Endodermal cell (in vitro differentiated cells): ENCODE measurements around the gene OVOL2. TPM values are rescaled to one million over a fixed set of nuclear protein-coding genes. Genes with fewer than 3 reads are reported as not detected.
A peak's percentile ranks its signal among the peaks of the same experiment; 100 is the strongest.
"Not testable (repeated sequence)": the region's sequence is repeated elsewhere in the genome, so short reads cannot be mapped to it uniquely, and the experiment has no call there.

Experiments
- DNase-seq: peaks from one replicate; pipeline ENCODE4 v3.0.0-alpha.2; 2017
- H3K27ac ChIP-seq: 2 replicates; pipeline ENCODE4 v1.5.1; 2013; ENCODE audit warnings: mild to moderate bottlenecking, low read depth, low read length, moderate library complexity
- H3K27me3 ChIP-seq: 2 replicates; pipeline ENCODE4 v1.6.1; 2013; ENCODE audit warnings: mild to moderate bottlenecking, low read length, moderate library complexity; ENCODE audit not compliant: insufficient read depth, control insufficient read depth, poor library complexity, severe bottlenecking
- H3K36me3 ChIP-seq: 2 replicates; pipeline ENCODE4 v1.7.0; 2013; ENCODE audit warnings: mild to moderate bottlenecking, low read length, moderate library complexity; ENCODE audit not compliant: control insufficient read depth, insufficient read depth
- H3K4me1 ChIP-seq: one replicate; pipeline ENCODE4 v1.7.0; 2013; ENCODE audit warnings: low read length; ENCODE audit not compliant: control insufficient read depth, insufficient read depth
- H3K4me3 ChIP-seq: 2 replicates; pipeline ENCODE4 v1.5.1; 2013; ENCODE audit warnings: mild to moderate bottlenecking, low read length, moderate library complexity
- H3K9ac ChIP-seq: 2 replicates; pipeline ENCODE4 v1.6.1; 2013; ENCODE audit warnings: mild to moderate bottlenecking, low read length, moderate library complexity; ENCODE audit not compliant: poor library complexity, severe bottlenecking; ENCODE audit errors: extremely low read depth
- H3K9me3 ChIP-seq: 2 replicates; pipeline ENCODE4 v1.6.1; 2013; ENCODE audit warnings: mild to moderate bottlenecking, low read length, moderate library complexity; ENCODE audit not compliant: control insufficient read depth
- H3K27ac Mint-ChIP-seq: 2 replicates; pipeline ENCODE4 v1.8.0; 2020; ENCODE audit warnings: mixed read lengths
- H3K27me3 Mint-ChIP-seq: 2 replicates; pipeline ENCODE4 v1.8.0; 2021; ENCODE audit warnings: mild to moderate bottlenecking, mixed read lengths; ENCODE audit not compliant: insufficient read depth
- H3K36me3 Mint-ChIP-seq: 2 replicates; pipeline ENCODE4 v1.8.0; 2020; ENCODE audit warnings: low read depth, mixed read lengths
- H3K4me1 Mint-ChIP-seq: 2 replicates; pipeline ENCODE4 v1.8.0; 2020; ENCODE audit warnings: mixed read lengths
- H3K4me3 Mint-ChIP-seq: 2 replicates; pipeline ENCODE4 v1.8.0; 2020; ENCODE audit warnings: mild to moderate bottlenecking, moderate library complexity, mixed read lengths
- H3K9me3 Mint-ChIP-seq: 2 replicates; pipeline ENCODE4 v1.8.0; 2020; ENCODE audit warnings: mild to moderate bottlenecking, mixed read lengths
- WGBS, 2 experiments: methylation state at CpG; one replicate each; pipeline versions ENCODE4 v1.1.5 to v1.1.7; 2013; ENCODE audit warnings: missing lambda C conversion rate in 2 of 2, mixed read lengths in 1 of 2; ENCODE audit not compliant: insufficient coverage in 1 of 2, insufficient read length in 1 of 2; 5-methylcytosine and 5-hydroxymethylcytosine counted together
- long read RNA-seq, 4 experiments: library from polyadenylated mRNA in 2 of 4; library from RNA in 1 of 4; library from capped mRNA in 1 of 4; stranded (forward) in 3 of 4; unstranded in 1 of 4; transcript quantifications; one replicate each; pipeline ENCODE4 v2.0.0, GENCODE V29; 2020 to 2021; ENCODE audit warnings: inconsistent platforms in 1 of 4
- polyA plus RNA-seq, 2 experiments: library from polyadenylated mRNA; stranded (reverse); fragments of 50-300 nt; gene quantifications; one replicate each; pipeline ENCODE4 v1.2.3, GENCODE V29; 2013
- total RNA-seq, 2 donors: library from RNA; stranded (reverse); fragmentation: NEBNext Ultra II Directional in 1 of 2; extraction: Animal tissue kit (Norgen Biotek cat#: 25700) in 1 of 2; gene quantifications; 2 replicates in 1 of 2; 3 replicates in 1 of 2; pipeline ENCODE4 v1.2.1, GENCODE V29; 2021
- TF ChIP-seq, protein P1 (sequence below): fragments of 200-600 bp; sonication (generic); conservative IDR thresholded peaks from 2 replicates; pipeline ENCODE4 v1.5.0; 2021; ENCODE audit warnings: antibody characterized with exemption, mild to moderate bottlenecking

The OVOL2 gene
- 10 to 100 TPM; 15.3 to 17.0 TPM for total RNA-seq
- polyA plus RNA-seq (2013, experiment 1 of 2), result 0.96 TPM
- polyA plus RNA-seq (2013, experiment 2 of 2), result 1.2 TPM
- long read RNA-seq, experiment 1, transcript OVOL2-201 (4 exons, 1,555 nt), result major isoform, 5 of 8 reads
- long read RNA-seq, experiment 1, partial matches to known transcripts, result 0 of 8 reads
- long read RNA-seq, experiment 1, other reads (novel, unspliced or antisense), result 2 of 8 reads
- long read RNA-seq, experiment 2, transcript OVOL2-201 (4 exons, 1,555 nt), result major isoform, 5 of 11 reads
- long read RNA-seq, experiment 2, partial matches to known transcripts, result 5 of 11 reads
- long read RNA-seq, experiment 2, other reads (novel, unspliced or antisense), result 1 of 11 reads
- long read RNA-seq, experiment 3, transcript OVOL2-201 (4 exons, 1,555 nt), result major isoform, 6 of 20 reads
- long read RNA-seq, experiment 3, partial matches to known transcripts, result 5 of 20 reads
- long read RNA-seq, experiment 3, other reads (novel, unspliced or antisense), result 5 of 20 reads
- long read RNA-seq, experiment 4, partial matches to known transcripts, result 1 of 1 reads
- long read RNA-seq, experiment 4, other reads (novel, unspliced or antisense), result 0 of 1 reads

DNA sequence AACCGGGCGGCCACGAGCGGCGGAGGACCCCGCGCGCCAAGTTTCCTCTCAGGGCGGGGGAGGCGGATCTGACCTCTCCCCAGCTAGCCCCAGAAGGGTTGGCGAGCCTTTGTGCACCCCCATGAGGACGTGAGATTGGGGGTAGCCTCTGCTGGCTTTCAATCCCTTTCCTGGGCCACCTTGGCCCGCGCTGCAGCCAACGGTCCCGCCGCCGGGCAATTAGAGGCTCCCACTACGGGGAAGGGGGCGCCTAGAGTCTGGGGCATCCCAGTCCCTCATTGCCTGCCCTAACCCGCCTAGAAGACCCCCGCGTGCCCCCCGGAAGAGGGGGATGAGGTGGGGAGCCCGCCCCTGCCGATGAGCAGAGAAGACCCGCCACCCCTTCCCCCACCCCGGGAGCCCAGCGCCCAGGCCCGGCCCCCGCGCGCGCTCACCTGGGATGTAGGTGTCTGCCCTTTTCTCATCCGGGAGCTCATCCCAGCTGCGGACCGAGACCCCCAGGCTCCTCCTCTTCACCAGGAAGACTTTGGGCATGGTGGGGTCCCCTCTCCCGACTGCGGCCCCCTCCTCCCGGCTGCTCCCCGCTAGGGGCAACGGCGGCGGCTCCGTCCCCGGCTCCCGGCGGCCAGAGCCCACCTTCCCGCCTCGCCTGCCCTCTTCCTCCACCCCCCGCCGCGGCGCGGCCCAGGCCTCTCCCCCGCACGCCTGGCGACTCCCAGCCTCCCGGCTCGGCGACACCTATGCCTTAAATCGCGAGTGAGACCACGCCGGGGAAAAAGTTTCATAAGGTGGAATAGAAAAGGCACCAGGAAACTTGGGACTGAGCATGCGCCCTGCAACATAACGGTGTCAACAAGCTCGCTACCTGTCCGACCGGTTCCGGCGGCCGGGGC, at the start of gene OVOL2:
OVOL2 (minus strand) TSS at position 816 of the 893 bp plus-strand sequence; CDS start at position 534, 282 bp downstream.
- Histone ChIP-seq H3K4me1 (peaks cover 4% of the 10 kb centered on the region), H3K27me3 (peaks cover 75% of the 10 kb centered on the region), H3K27ac (no peak within 1 kb of the TSS), H3K9ac (no peak within 1 kb of the TSS), H3K9me3 (no peaks in the 10 kb centered on the region), H3K36me3 (no peaks in the 10 kb centered on the region), H3K4me3 (peak within 1 kb of the TSS; percentile 79)
- Mint-ChIP-seq H3K4me1 (peaks cover 24% of the 10 kb centered on the region), H3K4me3 (peak within 1 kb of the TSS; percentile 61), H3K27ac (peak within 1 kb of the TSS; percentile 29), H3K9me3 (no peaks in the 10 kb centered on the region), H3K36me3 (peaks cover 9% of the 10 kb centered on the region), H3K27me3 (peaks cover 35% of the 10 kb centered on the region)
- DNase-seq, result peak; percentile 94
- TF ChIP-seq, protein P1, sequence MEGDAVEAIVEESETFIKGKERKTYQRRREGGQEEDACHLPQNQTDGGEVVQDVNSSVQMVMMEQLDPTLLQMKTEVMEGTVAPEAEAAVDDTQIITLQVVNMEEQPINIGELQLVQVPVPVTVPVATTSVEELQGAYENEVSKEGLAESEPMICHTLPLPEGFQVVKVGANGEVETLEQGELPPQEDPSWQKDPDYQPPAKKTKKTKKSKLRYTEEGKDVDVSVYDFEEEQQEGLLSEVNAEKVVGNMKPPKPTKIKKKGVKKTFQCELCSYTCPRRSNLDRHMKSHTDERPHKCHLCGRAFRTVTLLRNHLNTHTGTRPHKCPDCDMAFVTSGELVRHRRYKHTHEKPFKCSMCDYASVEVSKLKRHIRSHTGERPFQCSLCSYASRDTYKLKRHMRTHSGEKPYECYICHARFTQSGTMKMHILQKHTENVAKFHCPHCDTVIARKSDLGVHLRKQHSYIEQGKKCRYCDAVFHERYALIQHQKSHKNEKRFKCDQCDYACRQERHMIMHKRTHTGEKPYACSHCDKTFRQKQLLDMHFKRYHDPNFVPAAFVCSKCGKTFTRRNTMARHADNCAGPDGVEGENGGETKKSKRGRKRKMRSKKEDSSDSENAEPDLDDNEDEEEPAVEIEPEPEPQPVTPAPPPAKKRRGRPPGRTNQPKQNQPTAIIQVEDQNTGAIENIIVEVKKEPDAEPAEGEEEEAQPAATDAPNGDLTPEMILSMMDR, result no peak
- 0 to 1% methylated on average over 13 to 70 of the region's 73 CpGs for WGBS, 2 experiments

DNA sequence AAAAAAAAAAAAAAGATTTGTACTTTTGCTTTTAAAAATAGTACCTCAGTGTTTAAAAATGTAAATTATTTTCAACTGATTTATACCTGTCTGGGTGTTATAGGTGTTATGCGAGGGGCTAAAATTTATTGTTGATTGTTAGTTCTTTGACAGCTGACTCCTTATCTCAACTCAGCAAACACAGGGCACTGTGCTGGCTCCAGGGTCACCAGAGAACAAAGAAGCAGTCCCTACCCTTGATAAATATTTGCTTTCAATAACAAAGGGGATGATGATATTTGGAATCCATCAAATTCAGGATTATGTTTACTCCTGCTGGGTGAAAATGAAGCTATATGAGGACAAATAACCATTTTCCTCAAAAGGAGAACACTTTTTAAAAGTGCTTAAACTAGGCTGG, 45.8 kb upstream of the OVOL2 start:
- no peaks in the 10 kb centered on the region for H3K36me3 ChIP-seq
- H3K9me3 Mint-ChIP-seq, result peaks cover 5% of the 10 kb centered on the region
- TF ChIP-seq, protein P1, result no peak

DNA sequence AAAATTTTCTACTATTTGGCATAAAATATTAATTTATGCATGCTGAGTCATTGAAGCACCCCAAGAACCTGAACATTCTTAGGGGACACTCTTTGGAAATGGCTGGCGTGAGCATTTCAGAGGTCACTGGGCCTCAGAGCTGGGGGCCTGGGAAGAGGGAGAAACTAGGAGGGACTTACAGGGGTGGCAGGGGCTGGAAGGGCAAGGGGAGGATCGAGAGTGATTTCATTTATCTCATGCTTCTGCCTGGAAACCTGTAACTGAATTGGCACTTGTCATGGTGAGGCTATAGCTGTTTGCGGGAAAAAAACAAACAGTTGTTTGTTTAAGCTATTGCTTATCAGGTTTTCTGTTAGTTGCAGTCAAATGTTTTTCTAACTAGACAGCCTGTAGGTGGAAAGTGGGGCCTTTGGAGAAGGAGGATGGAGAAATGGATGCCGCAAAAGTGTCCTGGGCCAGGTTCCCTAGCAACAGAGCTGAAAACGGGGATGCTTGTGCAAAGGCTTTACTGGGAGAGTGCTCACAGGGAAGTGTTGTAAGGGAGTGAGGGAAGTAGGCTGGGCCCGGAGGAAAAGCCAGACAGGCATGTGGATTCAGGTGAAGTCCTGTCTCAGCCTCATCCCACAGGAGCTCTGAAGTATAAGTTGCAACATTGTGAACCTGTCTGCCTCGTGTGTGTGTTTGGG, 43.6 kb upstream of the OVOL2 start:
- Histone ChIP-seq H3K27me3 (no peaks in the 10 kb centered on the region), H3K27ac (no peak overlapping the region), H3K4me1 (peaks cover 3% of the 10 kb centered on the region), H3K9ac (peak overlapping the region; percentile 54), H3K36me3 (no peaks in the 10 kb centered on the region), H3K4me3 (peak overlapping the region; percentile 8), H3K9me3 (no peaks in the 10 kb centered on the region)
- Mint-ChIP-seq H3K4me3 (peak overlapping the region; percentile 24), H3K4me1 (peaks cover 27% of the 10 kb centered on the region), H3K36me3 (no peaks in the 10 kb centered on the region), H3K27me3 (peaks cover 46% of the 10 kb centered on the region), H3K27ac (peak overlapping the region; percentile 90), H3K9me3 (no peaks in the 10 kb centered on the region)
- WGBS, 2 experiments, result 30 to 32% methylated on average over 6 to 7 of the region's 7 CpGs
- peak; percentile 87 for DNase-seq
- TF ChIP-seq, protein P1, result no peak

More for the DNA sequence above, 45.8 kb upstream of the OVOL2 start:
- H3K4me1 ChIP-seq, result peaks cover 3% of the 10 kb centered on the region
- H3K4me1 Mint-ChIP-seq, result peaks cover 27% of the 10 kb centered on the region
- H3K27ac Mint-ChIP-seq, result peak overlapping the region; percentile 60
- no peak overlapping the region for H3K4me3 Mint-ChIP-seq
- no peak overlapping the region for H3K4me3 ChIP-seq
- WGBS, 2 experiments, result 0% methylated on average over 1 of the region's 1 CpG; no CpG with 5 or more reads in 1 of the 2 experiments
- no peaks in the 10 kb centered on the region for H3K36me3 Mint-ChIP-seq
- no peaks in the 10 kb centered on the region for H3K9me3 ChIP-seq
- H3K27ac ChIP-seq, result no peak overlapping the region
- no peaks in the 10 kb centered on the region for H3K27me3 ChIP-seq
- H3K27me3 Mint-ChIP-seq, result peaks cover 57% of the 10 kb centered on the region
- H3K9ac ChIP-seq, result no peak overlapping the region
- DNase-seq, result no peak

DNA sequence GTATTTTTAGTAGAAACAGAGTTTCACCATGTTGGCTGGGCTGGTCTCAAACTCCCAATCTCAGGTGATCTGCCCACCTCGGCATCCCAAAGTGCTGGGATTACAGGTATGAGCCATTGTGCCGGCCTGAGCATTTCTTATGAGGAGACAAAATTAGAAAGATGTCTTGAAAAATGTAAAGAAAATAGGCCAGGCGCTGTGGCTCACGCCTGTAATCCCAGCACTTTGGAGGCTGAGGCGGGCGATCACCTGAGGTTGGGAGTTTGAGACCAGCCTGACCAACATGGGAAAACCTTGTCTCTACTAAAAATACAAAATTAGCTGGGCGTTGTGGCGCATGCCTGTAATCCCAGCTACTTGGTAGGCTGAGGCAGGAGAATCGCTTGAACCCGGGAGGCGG, 42.9 kb upstream of the OVOL2 start:
- not testable (repeated sequence) for H3K36me3 Mint-ChIP-seq, H3K4me1 ChIP-seq, H3K9me3 Mint-ChIP-seq, H3K9ac ChIP-seq, H3K4me3 Mint-ChIP-seq, H3K27me3 ChIP-seq, H3K27ac ChIP-seq, H3K27ac Mint-ChIP-seq, H3K9me3 ChIP-seq, H3K36me3 ChIP-seq, DNase-seq, H3K4me3 ChIP-seq
- H3K4me1 Mint-ChIP-seq, result peaks cover 23% of the 10 kb centered on the region
- 95 to 96% methylated on average over 4 to 11 of the region's 11 CpGs for WGBS, 2 experiments
- H3K27me3 Mint-ChIP-seq, result peaks cover 39% of the 10 kb centered on the region
